GM13977 (cell line): Measurements from ENCODE around the gene DNAJC22.

Experiments
- DNase-seq: peaks from one replicate; pipeline ENCODE4 v3.0.0; 2012; ENCODE audit warnings: low spot score
- in situ Hi-C: fragments of 300-500 bp; cut with MboI; formaldehyde crosslinking; loops from one replicate; pipeline ENCODE4 v1.12.0; 2022; ENCODE audit warnings: low sequenced_read_pairs, low pct_unique_long_range_greater_than_20kb, mixed read lengths, inconsistent platforms; ENCODE audit not compliant: unreplicated experiment
- TF ChIP-seq, protein P1 (sequence below): IDR thresholded peaks from 2 replicates; pipeline ENCODE4 v1.5.1; 2012; ENCODE audit warnings: mild to moderate bottlenecking, control low read depth; ENCODE audit not compliant: insufficient read depth; ENCODE audit errors: extremely low read depth, missing control alignments

The DNAJC22 gene

DNA sequence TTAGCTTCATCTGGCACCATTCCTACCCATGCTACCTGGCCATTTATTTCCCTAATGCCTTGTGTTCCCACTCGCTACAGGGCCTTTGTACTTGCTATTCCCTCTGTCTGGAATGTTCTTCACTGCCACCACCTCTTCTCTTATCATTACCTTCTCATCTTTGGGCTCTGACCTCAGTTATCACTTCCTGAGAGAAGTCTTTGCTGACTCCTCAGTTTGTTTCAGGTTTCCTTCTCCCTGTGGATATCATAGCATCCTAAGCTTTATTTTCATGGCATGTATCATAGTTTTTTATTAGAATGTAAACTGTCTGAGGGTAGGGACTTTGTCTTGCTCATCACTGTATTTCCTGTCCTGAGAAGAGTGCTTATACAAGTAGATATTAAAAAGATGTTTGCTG, 50.3 kb downstream of the DNAJC22 start:
- TF ChIP-seq, protein P1, sequence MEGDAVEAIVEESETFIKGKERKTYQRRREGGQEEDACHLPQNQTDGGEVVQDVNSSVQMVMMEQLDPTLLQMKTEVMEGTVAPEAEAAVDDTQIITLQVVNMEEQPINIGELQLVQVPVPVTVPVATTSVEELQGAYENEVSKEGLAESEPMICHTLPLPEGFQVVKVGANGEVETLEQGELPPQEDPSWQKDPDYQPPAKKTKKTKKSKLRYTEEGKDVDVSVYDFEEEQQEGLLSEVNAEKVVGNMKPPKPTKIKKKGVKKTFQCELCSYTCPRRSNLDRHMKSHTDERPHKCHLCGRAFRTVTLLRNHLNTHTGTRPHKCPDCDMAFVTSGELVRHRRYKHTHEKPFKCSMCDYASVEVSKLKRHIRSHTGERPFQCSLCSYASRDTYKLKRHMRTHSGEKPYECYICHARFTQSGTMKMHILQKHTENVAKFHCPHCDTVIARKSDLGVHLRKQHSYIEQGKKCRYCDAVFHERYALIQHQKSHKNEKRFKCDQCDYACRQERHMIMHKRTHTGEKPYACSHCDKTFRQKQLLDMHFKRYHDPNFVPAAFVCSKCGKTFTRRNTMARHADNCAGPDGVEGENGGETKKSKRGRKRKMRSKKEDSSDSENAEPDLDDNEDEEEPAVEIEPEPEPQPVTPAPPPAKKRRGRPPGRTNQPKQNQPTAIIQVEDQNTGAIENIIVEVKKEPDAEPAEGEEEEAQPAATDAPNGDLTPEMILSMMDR: no peak
- in situ Hi-C loops: no loop called here
- no peak for DNase-seq

DNA sequence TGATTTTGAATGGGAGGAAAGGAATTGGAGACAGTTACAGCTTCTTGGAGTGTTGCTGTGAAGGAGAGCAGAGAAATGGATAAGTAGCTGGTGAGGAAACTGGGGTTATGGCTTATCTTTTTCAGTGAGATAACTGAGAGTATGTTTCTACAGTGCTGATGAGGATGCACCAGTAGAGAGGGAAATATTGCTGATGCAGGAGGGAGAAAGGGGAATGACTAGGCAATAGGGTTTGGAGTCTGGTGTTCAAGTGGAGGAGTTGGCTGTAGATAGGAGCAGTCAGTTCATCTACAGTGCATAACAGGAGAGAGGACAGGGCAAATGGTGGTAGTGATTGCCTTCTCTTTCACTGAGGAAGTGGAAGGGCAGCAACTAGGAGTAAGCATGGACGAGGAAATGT, 53.6 kb downstream of the DNAJC22 start:
- no peak for DNase-seq
- in situ Hi-C loops: no loop called here

More for the DNA sequence above, 53.6 kb downstream of the DNAJC22 start:
- TF ChIP-seq, protein P1: no peak
